HEK293T (cell line): ENCODE results near the gene SNX3.

Experiments
- ARNT ChIP-seq: fragments of 450-650 bp; IDR thresholded peaks from 2 replicates; pipeline ENCODE4 v1.6.1; 2017; ENCODE audit warnings: mild to moderate bottlenecking
- BHLHE40 ChIP-seq: fragments of 450-650 bp; IDR thresholded peaks from 2 replicates; pipeline ENCODE4 v1.6.1; 2016; ENCODE audit warnings: mild to moderate bottlenecking, moderate library complexity, borderline replicate concordance
- CTBP1 ChIP-seq: fragments of 450-650 bp; IDR thresholded peaks from 2 replicates; pipeline ENCODE4 v1.6.1; 2016; ENCODE audit warnings: borderline replicate concordance
- ELF4 ChIP-seq: fragments of 450-650 bp; IDR thresholded peaks from 2 replicates; pipeline ENCODE4 v1.6.1; 2017; ENCODE audit warnings: antibody characterized with exemption
- FOXA1 ChIP-seq: fragments of 450-650 bp; IDR thresholded peaks from 2 replicates; pipeline ENCODE4 v1.6.1; 2016; ENCODE audit warnings: mild to moderate bottlenecking
- FOXK2 ChIP-seq: fragments of 450-650 bp; IDR thresholded peaks from 2 replicates; pipeline ENCODE4 v1.6.1; 2016; ENCODE audit warnings: mild to moderate bottlenecking
- FOXM1 ChIP-seq: fragments of 450-650 bp; IDR thresholded peaks from 2 replicates; pipeline ENCODE4 v1.6.1; 2017; ENCODE audit warnings: mild to moderate bottlenecking, borderline replicate concordance
- L3MBTL2 ChIP-seq: fragments of 450-650 bp; conservative IDR thresholded peaks from 2 replicates; pipeline ENCODE4 v1.6.1; 2016; ENCODE audit warnings: mild to moderate bottlenecking
- SP1 ChIP-seq: fragments of 450-650 bp; IDR thresholded peaks from 2 replicates; pipeline ENCODE4 v1.6.1; 2017
- TARDBP ChIP-seq: fragments of 450-650 bp; IDR thresholded peaks from 2 replicates; pipeline ENCODE4 v1.6.1; 2016
- ZNF384 ChIP-seq: fragments of 450-650 bp; IDR thresholded peaks from 2 replicates; pipeline ENCODE4 v1.6.1; 2016
- TF ChIP-seq, protein P1 (sequence below): fragments of 450-650 bp; IDR thresholded peaks from 2 replicates; pipeline ENCODE4 v1.6.1; 2016

DNA sequence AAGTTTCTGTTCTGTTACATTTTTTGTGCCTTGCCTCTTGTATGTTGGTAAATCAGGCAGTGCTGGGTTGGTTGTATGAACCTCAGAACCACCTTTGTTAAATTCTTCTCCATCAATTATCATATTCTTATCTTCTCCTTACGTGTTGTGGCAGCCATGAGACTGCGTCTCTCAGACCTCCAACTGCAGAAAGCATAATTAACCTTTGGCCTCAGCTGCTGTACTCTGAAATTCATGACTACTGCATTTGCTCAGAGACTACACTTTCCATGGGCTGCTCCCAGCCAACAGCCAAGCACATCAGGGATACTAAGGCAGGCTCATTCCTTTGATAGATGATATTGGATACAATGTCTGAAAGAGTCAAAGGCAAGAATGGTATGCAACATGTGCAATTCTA is 15.1 kb upstream of the SNX3 start:
- TF ChIP-seq FOXM1 (no peak), FOXK2 (no peak), CTBP1 (no peak), TARDBP (no peak), SP1 (no peak), L3MBTL2 (no peak), ARNT (no peak), ELF4 (no peak), ZNF384 (no peak), FOXA1 (no peak), BHLHE40 (no peak)
- TF ChIP-seq, protein P1, sequence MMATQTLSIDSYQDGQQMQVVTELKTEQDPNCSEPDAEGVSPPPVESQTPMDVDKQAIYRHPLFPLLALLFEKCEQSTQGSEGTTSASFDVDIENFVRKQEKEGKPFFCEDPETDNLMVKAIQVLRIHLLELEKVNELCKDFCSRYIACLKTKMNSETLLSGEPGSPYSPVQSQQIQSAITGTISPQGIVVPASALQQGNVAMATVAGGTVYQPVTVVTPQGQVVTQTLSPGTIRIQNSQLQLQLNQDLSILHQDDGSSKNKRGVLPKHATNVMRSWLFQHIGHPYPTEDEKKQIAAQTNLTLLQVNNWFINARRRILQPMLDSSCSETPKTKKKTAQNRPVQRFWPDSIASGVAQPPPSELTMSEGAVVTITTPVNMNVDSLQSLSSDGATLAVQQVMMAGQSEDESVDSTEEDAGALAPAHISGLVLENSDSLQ: no peak
